Neural cell (in vitro differentiated cells): ENCODE measurements around the gene HS2ST1. TPM values are rescaled to one million over a fixed set of nuclear protein-coding genes. Genes with fewer than 3 reads are reported as not detected.

Experiments
- H2AFZ ChIP-seq: fragments of 200-600, 300-800 bp; sonication (generic), shearing (Covaris generic); 2 replicates; pipeline ENCODE4 v1.6.0; 2014; ENCODE audit warnings: low read depth, mild to moderate bottlenecking, antibody characterized with exemption, low read length, moderate library complexity
- H3F3A ChIP-seq: fragments of 200-600 bp; shearing (Covaris generic); 2 replicates; pipeline ENCODE4 v1.6.1; 2016; ENCODE audit warnings: mild to moderate bottlenecking, moderate library complexity, mixed read lengths, antibody characterized with exemption, low read length; ENCODE audit not compliant: insufficient read depth, poor library complexity, severe bottlenecking
- H3K27ac ChIP-seq: fragments of 200-600, 300-800 bp; sonication (generic), shearing (Covaris generic); 2 replicates; pipeline ENCODE4 v1.5.1; 2014; ENCODE audit warnings: mild to moderate bottlenecking, low read length, moderate library complexity
- H3K27me3 ChIP-seq: fragments of 300-800, 200-600 bp; sonication (generic), shearing (Covaris generic); 2 replicates; pipeline ENCODE4 v1.6.0; 2014; ENCODE audit warnings: mild to moderate bottlenecking, low read depth, low read length, moderate library complexity; ENCODE audit not compliant: insufficient read depth
- H3K36me3 ChIP-seq: fragments of 300-800, 200-600 bp; sonication (generic), shearing (Covaris generic); 2 replicates; pipeline ENCODE4 v1.5.1; 2014; ENCODE audit warnings: mild to moderate bottlenecking, antibody characterized with exemption, low read length, moderate library complexity; ENCODE audit not compliant: insufficient read depth
- H3K4me2 ChIP-seq: fragments of 300-800, 200-600 bp; sonication (generic), shearing (Covaris generic); 2 replicates; pipeline ENCODE4 v1.6.0; 2014; ENCODE audit warnings: mild to moderate bottlenecking, low read length
- H3K4me3 ChIP-seq: fragments of 300-800, 200-600 bp; sonication (generic), shearing (Covaris generic); 2 replicates; pipeline ENCODE4 v1.5.1; 2014; ENCODE audit warnings: mild to moderate bottlenecking, low read length, moderate library complexity
- H3K79me2 ChIP-seq: fragments of 200-600 bp; shearing (Covaris generic); replicated peaks from 2 replicates; pipeline ENCODE4 v1.6.0; 2014; ENCODE audit warnings: mild to moderate bottlenecking, low read length, moderate library complexity; ENCODE audit not compliant: insufficient read depth
- H3K9ac ChIP-seq: fragments of 300-800, 200-600 bp; sonication (generic), shearing (Covaris generic); 2 replicates; pipeline ENCODE4 v1.6.1; 2016; ENCODE audit warnings: mild to moderate bottlenecking, low read length, mixed read lengths
- H3K9me2 ChIP-seq: fragments of 200-600 bp; shearing (Covaris generic); 2 replicates; pipeline ENCODE4 v1.6.1; 2016; ENCODE audit warnings: mild to moderate bottlenecking, low read length, mixed read lengths; ENCODE audit not compliant: insufficient read depth
- H3K9me3 ChIP-seq: fragments of 200-600, 300-800 bp; sonication (generic), shearing (Covaris generic); 2 replicates; pipeline ENCODE4 v1.6.1; 2016; ENCODE audit warnings: mild to moderate bottlenecking, mixed run types, low read length, moderate library complexity, mixed read lengths
- H4K20me1 ChIP-seq: fragments of 200-600 bp; shearing (Covaris generic); 2 replicates; pipeline ENCODE4 v1.6.1; 2016; ENCODE audit warnings: mild to moderate bottlenecking, mixed run types; ENCODE audit not compliant: insufficient read depth
- CTCF ChIP-seq: fragments of 450-650 bp; IDR thresholded peaks from 2 replicates; pipeline ENCODE4 v1.5.1; 2014; ENCODE audit warnings: antibody characterized with exemption, mild to moderate bottlenecking, moderate library complexity; ENCODE audit not compliant: poor library complexity, severe bottlenecking
- EP300 ChIP-seq: fragments of 450-650 bp; conservative IDR thresholded peaks from 2 replicates; pipeline ENCODE4 v1.6.1; 2014; ENCODE audit warnings: antibody characterized with exemption, mild to moderate bottlenecking, moderate library complexity; ENCODE audit not compliant: poor library complexity, severe bottlenecking
- EZH2 ChIP-seq: fragments of 200-600, 300-800 bp; shearing (Covaris generic), sonication (generic); IDR thresholded peaks from 2 replicates; pipeline ENCODE4 v1.6.1; 2014; ENCODE audit warnings: antibody characterized with exemption, low read length, borderline replicate concordance, mild to moderate bottlenecking; ENCODE audit not compliant: insufficient read depth, poor library complexity, severe bottlenecking
- MXI1 ChIP-seq: fragments of 450-650 bp; conservative IDR thresholded peaks from 2 replicates; pipeline ENCODE4 v1.6.1; 2014; ENCODE audit warnings: antibody characterized with exemption, mild to moderate bottlenecking; ENCODE audit not compliant: poor library complexity, severe bottlenecking
- POLR2AphosphoS5 ChIP-seq: IDR thresholded peaks from 2 replicates; pipeline ENCODE4 v1.6.1; 2012
- RAD21 ChIP-seq: fragments of 450-650 bp; conservative IDR thresholded peaks from 2 replicates; pipeline ENCODE4 v1.6.1; 2014; ENCODE audit warnings: antibody characterized with exemption, mild to moderate bottlenecking, moderate library complexity
- REST ChIP-seq: IDR thresholded peaks from 2 replicates; pipeline ENCODE4 v1.6.1; 2012; ENCODE audit warnings: borderline replicate concordance
- SMC3 ChIP-seq: fragments of 450-650 bp; conservative IDR thresholded peaks from 2 replicates; pipeline ENCODE4 v1.6.1; 2014; ENCODE audit warnings: antibody characterized with exemption, mild to moderate bottlenecking, moderate library complexity; ENCODE audit not compliant: poor library complexity
- TAF1 ChIP-seq: IDR thresholded peaks from 2 replicates; pipeline ENCODE4 v1.6.1; 2012; ENCODE audit warnings: low read depth
- polyA plus RNA-seq: library from polyadenylated mRNA; depleted of rRNA; stranded (reverse); fragments of >200 nt; gene quantifications from 2 replicates; pipeline ENCODE4 v1.2.3, GENCODE V29; 2014

HS2ST1 gene
- polyA plus RNA-seq, 1 donor from 2014 or later: 24.7 TPM

GRCh38 chr1:86997538-86997937 lies 83.1 kb downstream of the HS2ST1 start:
- Histone ChIP-seq H3K4me3 (no peak overlapping the region), H3K36me3 (no peaks in the 10 kb centered on the region), H3K9me3 (no peaks in the 10 kb centered on the region), H3F3A (no peaks in the 10 kb centered on the region), H3K9ac (no peak overlapping the region), H3K9me2 (no peaks in the 10 kb centered on the region), H3K4me2 (no peak overlapping the region), H2AFZ (no peak overlapping the region), H3K27me3 (no peaks in the 10 kb centered on the region), H3K79me2 (peaks cover 6% of the 10 kb centered on the region), H3K27ac (no peak overlapping the region), H4K20me1 (no peaks in the 10 kb centered on the region)
- no peak for TF ChIP-seq SMC3
- TF ChIP-seq EP300: no peak
- TF ChIP-seq EZH2: no peak
- no peak for TF ChIP-seq MXI1
- TF ChIP-seq POLR2AphosphoS5: no peak
- TF ChIP-seq CTCF: no peak
- TF ChIP-seq REST: no peak
- no peak for TF ChIP-seq RAD21
- TF ChIP-seq TAF1: no peak

- no peak overlapping the region for H3K4me3 ChIP-seq
- no peaks in the 10 kb centered on the region for H4K20me1 ChIP-seq
- no peak overlapping the region for H3K27ac ChIP-seq
- H2AFZ ChIP-seq: no peak overlapping the region
- H3K4me2 ChIP-seq: no peak overlapping the region
- no peaks in the 10 kb centered on the region for H3K9me2 ChIP-seq
- TF ChIP-seq REST (no peak), MXI1 (no peak), TAF1 (no peak), EP300 (no peak), RAD21 (no peak), SMC3 (no peak), CTCF (no peak), POLR2AphosphoS5 (no peak), EZH2 (no peak)
- no peaks in the 10 kb centered on the region for H3K36me3 ChIP-seq
- no peaks in the 10 kb centered on the region for H3F3A ChIP-seq
- H3K9me3 ChIP-seq: no peaks in the 10 kb centered on the region
- no peak overlapping the region for H3K9ac ChIP-seq
- peaks cover under 1% of the 10 kb centered on the region for H3K79me2 ChIP-seq
- H3K27me3 ChIP-seq: no peaks in the 10 kb centered on the region
Measured at GRCh38 chr1:86998280-86998679, 83.8 kb downstream of the HS2ST1 start.
